SK-N-MC (cell line): ENCODE results near the gene SLC4A9.

Experiments used
- EZH2 ChIP-seq: fragments of 200-600 bp; sonication (generic); IDR thresholded peaks from one replicate; pipeline ENCODE4 v1.6.1; 2017; ENCODE audit warnings: antibody characterized with exemption
- FOXP2 ChIP-seq: optimal IDR thresholded peaks from 2 replicates; pipeline ENCODE3; 2011; ENCODE audit warnings: mild to moderate bottlenecking, moderate library complexity; ENCODE audit not compliant: insufficient read depth; ENCODE audit errors: extremely low read length, control extremely low read depth

DNA sequence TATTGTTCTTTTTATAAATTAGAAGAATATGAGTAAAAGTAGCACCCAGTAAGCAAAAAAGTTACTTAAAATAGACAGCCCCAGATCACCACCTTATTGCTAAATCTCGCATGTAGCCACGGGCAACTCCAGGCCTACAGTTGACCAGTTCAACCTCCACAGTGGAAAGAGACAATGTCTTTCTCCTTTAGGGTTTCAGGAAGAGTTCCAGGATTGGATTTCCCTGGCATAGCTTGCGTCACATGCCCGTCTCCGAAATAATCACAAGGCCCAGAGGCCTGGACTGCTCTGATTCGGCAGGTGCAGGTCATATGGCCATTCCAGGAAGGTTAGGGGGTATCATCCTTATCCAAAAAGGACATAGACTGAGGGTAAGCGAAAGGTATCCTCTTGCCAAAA is 47.2 kb upstream of the SLC4A9 start:
- TF ChIP-seq EZH2, result no peak
- no peak for TF ChIP-seq FOXP2
